Lower lobe of right lung (tissue), 2 donors: Measurements from ENCODE around the gene PATE4. TPM values are rescaled to one million over a fixed set of nuclear protein-coding genes. Genes with fewer than 3 reads are reported as not detected.
A peak's percentile ranks its signal among the peaks of the same experiment; 100 is the strongest.

Experiments used
- ATAC-seq, 2 donors: fragments of 200-7000 bp; cut with Tn5 transposase; one replicate each; pipeline ENCODE4 v1.9.1; 2020 to 2022; ENCODE audit warnings: mild to moderate bottlenecking in 2 of 2, moderate library complexity in 2 of 2
- DNase-seq: peaks from one replicate; pipeline ENCODE4 v3.0.0-alpha.2; 2020
- H3K27ac ChIP-seq: fragments of 200-600 bp; one replicate; pipeline ENCODE4 v1.8.0; 2022
- H3K27me3 ChIP-seq: fragments of 200-600 bp; one replicate; pipeline ENCODE4 v1.8.0; 2022; ENCODE audit warnings: low read depth
- H3K36me3 ChIP-seq: fragments of 200-600 bp; one replicate; pipeline ENCODE4 v1.8.0; 2022; ENCODE audit warnings: mild to moderate bottlenecking
- H3K4me1 ChIP-seq: fragments of 200-600 bp; one replicate; pipeline ENCODE4 v1.8.0; 2022
- H3K4me3 ChIP-seq: fragments of 200-600 bp; one replicate; pipeline ENCODE4 v1.8.0; 2022; ENCODE audit warnings: mild to moderate bottlenecking
- H3K9me3 ChIP-seq: fragments of 200-600 bp; one replicate; pipeline ENCODE4 v1.8.0; 2022
- CTCF ChIP-seq: fragments of 200-600 bp; IDR thresholded peaks from one replicate; pipeline ENCODE4 v1.8.0; 2022; ENCODE audit warnings: antibody characterized with exemption, mild to moderate bottlenecking
- intact Hi-C: fragments of 100-400 bp; cut with DNase I; formaldehyde crosslinking; loops from one replicate; pipeline ENCODE4 v1.11.0; 2022
- total RNA-seq: library from RNA; stranded (reverse); fragmentation: NEBNext Ultra II Directional; extraction: Animal tissue kit (Norgen Biotek cat#: 25700); gene quantifications from one replicate; pipeline ENCODE4 v1.2.1, GENCODE V29; 2021
- donor health status: DM: no; HTN: yes; CAD: no; lungs with severe emphysema.

PATE4 gene
- total RNA-seq, 1 donor from 2014 or later: not detected

- peak; percentile 98 to 99 for ATAC-seq
- TF ChIP-seq CTCF: no peak
- intact Hi-C loops: no loop called here
Measured at GRCh38 chr11:125887373-125888324, 54.5 kb downstream of the PATE4 start, which contains the start of gene HYLS1. HYLS1 (plus strand) TSS chr11:125887668; CDS start chr11:125899369, 11,701 bp downstream.

More at GRCh38 chr11:125887373-125888324, 54.5 kb downstream of the PATE4 start, which contains the start of gene HYLS1:
- H3K9me3 ChIP-seq: no peaks in the 10 kb centered on the region
- peaks cover 10% of the 10 kb centered on the region for H3K4me1 ChIP-seq
- peak within 1 kb of the TSS; percentile 88 for H3K4me3 ChIP-seq
- DNase-seq: peak; percentile 96
- H3K36me3 ChIP-seq: peaks cover 9% of the 10 kb centered on the region
- H3K27ac ChIP-seq: peak within 1 kb of the TSS; percentile 96
- no peaks in the 10 kb centered on the region for H3K27me3 ChIP-seq

Other genes starting within 250 kb of the PATE4 start
- gene STT3A, start 240.5 kb upstream of the PATE4 start, total RNA-seq: 101 TPM
- gene CHEK1, start 208.2 kb upstream of the PATE4 start, total RNA-seq: 3.5 TPM
- gene ACRV1, start 152.5 kb upstream of the PATE4 start, total RNA-seq: not detected
- not detected for gene PATE1, start 87.0 kb upstream of the PATE4 start, total RNA-seq
- gene PATE2, start 54.5 kb upstream of the PATE4 start, total RNA-seq: not detected
- gene PATE3, start 45.2 kb upstream of the PATE4 start, total RNA-seq: not detected
- 4.5 TPM for gene HYLS1, start 54.4 kb downstream of the PATE4 start, total RNA-seq
- gene PUS3, start 69.9 kb downstream of the PATE4 start, total RNA-seq: 10.0 TPM
- gene DDX25, start 71.2 kb downstream of the PATE4 start, total RNA-seq: not detected
- not detected for gene VSIG10L2, start 112.7 kb downstream of the PATE4 start, total RNA-seq
- gene CDON, start 229.6 kb downstream of the PATE4 start, total RNA-seq: 18.5 TPM